K562 (cell line): ENCODE measurements around the gene NRF1. TPM values are rescaled to one million over a fixed set of nuclear protein-coding genes. Genes with fewer than 3 reads are reported as not detected.

Experiments
- ATF3 ChIP-seq, 2 experiments: fragments of 450-650 bp in 1 of 2; sonication (generic) in 1 of 2; formaldehyde crosslinking in 1 of 2; IDR thresholded peaks in 1 of 2; conservative IDR thresholded peaks in 1 of 2; 2 replicates each; pipeline versions ENCODE4 v1.6.1 to v1.8.1; 2016 to 2023; ENCODE audit warnings: mild to moderate bottlenecking in 2 of 2, moderate library complexity in 2 of 2, inconsistent platforms in 1 of 2, missing genetic modification reagents in 1 of 2
- JUN ChIP-seq, 2 experiments: sonication (generic) in 1 of 2; formaldehyde crosslinking in 1 of 2; IDR thresholded peaks; 2 replicates each; pipeline versions ENCODE4 v1.6.1 to v1.8.0; 2012 to 2022; ENCODE audit warnings: borderline replicate concordance in 2 of 2, mild to moderate bottlenecking in 2 of 2, improper control_type of control experiment in 1 of 2, low read depth in 1 of 2, low read length in 1 of 2, missing genetic modification reagents in 1 of 2
- MYNN ChIP-seq, 2 experiments: sonication (generic); formaldehyde crosslinking in 1 of 2; IDR thresholded peaks; 2 replicates each; pipeline versions ENCODE4 v1.5.0 to v1.6.1; 2016 to 2020; ENCODE audit warnings: antibody characterized with exemption in 1 of 2, missing genetic modification reagents in 1 of 2
- PTBP1 ChIP-seq: fragments of 200-400 bp; formaldehyde crosslinking; IDR thresholded peaks from 2 replicates; pipeline ENCODE4 v1.6.1; 2017; ENCODE audit warnings: low read depth, low read length
- RFX5 ChIP-seq: IDR thresholded peaks from 2 replicates; pipeline ENCODE4 v1.6.1; 2011; ENCODE audit warnings: low read depth, mild to moderate bottlenecking, improper control_type of control experiment, low read length
- SIX5 ChIP-seq, 2 experiments: IDR thresholded peaks; 2 replicates each; pipeline ENCODE4 v1.6.1; 2011; ENCODE audit warnings: low read length in 2 of 2, borderline replicate concordance in 1 of 2, low read depth in 1 of 2, mild to moderate bottlenecking in 1 of 2, moderate library complexity in 1 of 2; ENCODE audit not compliant: insufficient read depth in 1 of 2
- TEAD4 ChIP-seq, 2 experiments: sonication (generic) in 1 of 2; formaldehyde crosslinking in 1 of 2; IDR thresholded peaks; 2 replicates each; pipeline versions ENCODE4 v1.6.1 to v1.8.0; 2012 to 2022; ENCODE audit warnings: borderline replicate concordance in 1 of 2, inconsistent platforms in 1 of 2, low read length in 1 of 2, mild to moderate bottlenecking in 1 of 2, missing genetic modification reagents in 1 of 2
- ZC3H8 ChIP-seq: fragments of 450-650 bp; IDR thresholded peaks from 2 replicates; pipeline ENCODE4 v1.6.1; 2017
- ZNF143 ChIP-seq: sonication (generic); formaldehyde crosslinking; IDR thresholded peaks from 2 replicates; pipeline ENCODE4 v1.9.0; 2022; ENCODE audit warnings: mild to moderate bottlenecking, missing genetic modification reagents
- ZNF311 ChIP-seq: fragments of 250-450 bp; sonication (Bioruptor Pico); IDR thresholded peaks from 2 replicates; pipeline ENCODE4 v1.4.0; 2020; ENCODE audit warnings: mild to moderate bottlenecking, moderate library complexity
- ZNF445 ChIP-seq: fragments of 250-450 bp; sonication (Bioruptor Pico); IDR thresholded peaks from 2 replicates; pipeline ENCODE4 v1.4.0; 2020; ENCODE audit warnings: low read depth, mild to moderate bottlenecking, moderate library complexity
- polyA plus RNA-seq, 8 experiments: library from polyadenylated mRNA; depleted of rRNA in 4 of 8; stranded (reverse) in 5 of 8; unstranded in 3 of 8; fragments of >200 nt; fragmentation: Nextera tagmentation in 2 of 8; fragmentation: Illumina TruSeq in 1 of 8; extraction: Ambion mirVana in 2 of 8; extraction: Trizol in 1 of 8; gene quantifications; 2 replicates each; pipeline versions ENCODE4 v1.2.1 to v1.2.3, GENCODE V29; 2011 to 2014; ENCODE audit warnings: inconsistent platforms in 1 of 8, missing spikeins in 1 of 8
- total RNA-seq, 7 experiments: library from RNA; depleted of rRNA in 6 of 7; stranded (reverse); fragments of >200 nt in 6 of 7; fragmentation: Illumina TruSeq in 2 of 7; extraction: Trizol in 2 of 7; gene quantifications; 2 replicates each; pipeline versions ENCODE4 v1.2.1 to v1.2.3, GENCODE V29; 2011 to 2021; ENCODE audit warnings: low replicate concordance in 1 of 7

Gene NRF1
- total and polyA plus RNA-seq, 9 of the 15 experiments (the other 6 are each of a cell fraction or from before 2014, with no cell fraction given), result 8.6 to 28.8 (median 20.3) TPM

GRCh38 chr7:129569811-129570215 is 41.7 kb upstream of the NRF1 start (continued):
- TF ChIP-seq PTBP1, result no peak
- TF ChIP-seq SIX5 (IDR thresholded peaks at IDR 0.05; ENCODE audit: borderline replicate concordance in 1 of 2, insufficient read depth in 1 of 2, low read depth in 1 of 2, low read length in 2 of 2), result no peak
- TF ChIP-seq ATF3 (IDR thresholded peaks at IDR 0.05), result peak; percentile 74
- 0 out of 2 replicates have a peak, but pooled peaks have one; percentile 23 for TF ChIP-seq ATF3 (CRISPR knock-in tag; conservative IDR thresholded peaks at IDR 0.05)
- TF ChIP-seq JUN (IDR thresholded peaks at IDR 0.05; ENCODE audit: borderline replicate concordance, low read depth, low read length), result no peak
- TF ChIP-seq JUN (CRISPR knock-in tag; IDR thresholded peaks at IDR 0.05; ENCODE audit: borderline replicate concordance), result 0 out of 2 replicates have a peak, but pooled peaks have one; percentile 33
- TF ChIP-seq ZNF445, result 0 out of 2 replicates have a peak, but pooled peaks have one; percentile 37
- no peak for TF ChIP-seq MYNN (IDR thresholded peaks at IDR 0.05)
- no peak for TF ChIP-seq MYNN (CRISPR knock-in tag; IDR thresholded peaks at IDR 0.05)
- no peak for TF ChIP-seq ZNF311 (CRISPR knock-in tag)
- no peak for TF ChIP-seq RFX5
- no peak for TF ChIP-seq TEAD4 (IDR thresholded peaks at IDR 0.05; ENCODE audit: low read length)
- TF ChIP-seq TEAD4 (CRISPR knock-in tag; IDR thresholded peaks at IDR 0.05; ENCODE audit: borderline replicate concordance), result 0 out of 2 replicates have a peak, but pooled peaks have one; percentile 61
- no peak for TF ChIP-seq ZNF143
- TF ChIP-seq ZC3H8, result no peak
